T-helper 2 cell treated with Interferon-gamma antibody and Interleukin-4, amounts not matched to agents 100 ng/mL and 5 ng/mL, for 36 hours (primary cell): ENCODE data around the gene OR2T35. TPM values are rescaled to one million over a fixed set of nuclear protein-coding genes. Genes with fewer than 3 reads are reported as not detected.
"Not testable (repeated sequence)": the region's sequence is repeated elsewhere in the genome, so short reads cannot be mapped to it uniquely, and the experiment has no call there.

ENCODE experiments used
- intact Hi-C: fragments of 100-400 bp; cut with micrococcal nuclease; formaldehyde crosslinking; loops from one replicate; pipeline ENCODE4 v1.15.1; 2023
- total RNA-seq: library from RNA; stranded (reverse); gene quantifications from 2 replicates; pipeline ENCODE4 v1.2.3, GENCODE V29; 2022

Gene OR2T35, protein sequence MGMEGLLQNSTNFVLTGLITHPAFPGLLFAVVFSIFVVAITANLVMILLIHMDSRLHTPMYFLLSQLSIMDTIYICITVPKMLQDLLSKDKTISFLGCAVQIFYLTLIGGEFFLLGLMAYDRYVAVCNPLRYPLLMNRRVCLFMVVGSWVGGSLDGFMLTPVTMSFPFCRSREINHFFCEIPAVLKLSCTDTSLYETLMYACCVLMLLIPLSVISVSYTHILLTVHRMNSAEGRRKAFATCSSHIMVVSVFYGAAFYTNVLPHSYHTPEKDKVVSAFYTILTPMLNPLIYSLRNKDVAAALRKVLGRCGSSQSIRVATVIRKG
- total RNA-seq, result not detected in 2 replicates

DNA sequence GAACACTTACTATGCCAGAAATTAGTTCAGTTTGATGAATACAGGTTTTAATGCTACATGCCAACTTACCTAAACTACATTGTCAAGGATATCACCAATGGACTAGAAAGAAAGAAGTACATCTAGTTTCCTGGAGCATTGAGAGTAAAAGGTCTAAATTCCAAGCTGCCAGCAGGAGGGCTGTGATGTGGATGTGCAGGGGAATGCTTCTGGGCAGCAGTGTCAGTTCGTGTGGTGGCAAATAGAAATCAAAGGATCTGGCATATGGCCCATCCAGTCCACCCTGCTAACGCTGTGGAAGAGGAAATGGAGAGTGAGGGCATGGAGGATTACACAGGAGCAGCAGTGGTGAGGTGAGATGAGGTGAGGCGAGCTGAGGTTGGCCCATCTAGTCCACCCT is at the start of gene OR2T35:
Gene OR2T35 (minus strand): TSS at position 101 of the 400 bp plus-strand sequence. CDS start 6,020 bp downstream, outside the sequence.
- intact Hi-C loops, result not testable (repeated sequence)

DNA sequence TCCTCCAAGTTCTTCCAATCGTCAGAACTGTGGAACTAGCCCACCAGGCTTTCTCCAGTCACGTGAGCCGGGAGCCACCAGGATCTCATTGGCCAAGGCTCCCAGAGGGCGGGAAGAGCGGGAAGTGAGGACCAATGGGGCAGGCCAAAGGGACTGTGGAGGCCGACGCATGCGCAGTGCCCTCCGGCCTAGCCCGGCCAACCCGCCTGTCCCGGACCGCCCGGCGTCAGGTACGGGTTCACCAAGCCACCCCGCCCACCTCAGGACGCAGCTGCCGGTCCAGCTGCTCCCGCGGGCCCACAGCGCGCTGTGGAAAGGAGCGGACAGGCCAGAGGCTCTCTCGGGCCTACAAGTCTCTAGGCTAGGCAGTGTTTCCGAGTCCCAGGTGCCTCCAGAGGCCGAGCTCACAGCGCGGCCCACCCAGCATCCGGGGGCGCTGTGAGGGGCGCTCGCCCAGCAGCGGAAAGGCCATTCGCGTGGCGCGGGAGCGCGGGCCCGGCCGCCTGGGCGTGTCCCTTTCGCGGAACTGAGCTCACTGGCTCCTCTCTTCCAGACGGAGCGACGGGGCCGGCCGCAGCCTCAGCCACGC is 46.6 kb upstream of the OR2T35 start:
- intact Hi-C loops, result no loop called here

DNA sequence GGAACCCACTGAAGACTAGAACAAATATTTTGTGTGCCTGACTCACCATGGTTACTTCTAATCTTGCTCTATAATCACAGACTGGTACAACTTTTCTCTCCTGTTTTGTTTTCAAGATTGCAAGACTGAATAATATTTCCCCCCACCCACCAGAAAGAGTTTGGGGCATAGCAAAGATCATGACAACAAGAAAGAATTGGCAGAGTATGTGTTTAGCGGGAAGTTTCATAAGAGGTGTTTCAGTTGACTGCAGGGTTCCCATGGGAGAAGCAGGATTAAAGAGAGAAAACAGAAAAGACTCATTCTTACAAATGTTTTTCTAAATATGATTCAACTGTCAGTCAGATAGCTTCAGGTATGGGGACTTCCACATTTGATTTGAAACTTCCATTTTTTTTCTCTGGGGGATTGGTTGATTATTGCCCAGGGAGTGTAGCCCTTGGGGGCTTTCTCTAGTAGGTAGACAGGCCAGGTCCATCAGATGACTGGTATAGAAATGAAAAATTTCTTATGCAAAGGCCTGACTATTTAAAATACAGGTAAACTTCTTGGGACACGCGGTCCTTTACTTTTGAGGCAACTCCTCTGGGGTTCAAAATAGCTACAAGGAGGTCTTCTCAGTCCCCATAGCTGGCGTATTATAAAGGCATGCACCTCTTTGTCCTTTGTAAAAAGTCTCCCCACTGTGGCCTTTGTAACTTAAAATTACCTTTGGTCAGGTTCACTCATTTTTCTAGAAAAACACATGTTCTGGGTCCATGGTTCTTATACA is 43.6 kb upstream of the OR2T35 start:
- intact Hi-C loops, result loop anchor here (5.0 kb wide), 1 partner anchor 119 kb away; no protein-coding TSS in a partner anchor

DNA sequence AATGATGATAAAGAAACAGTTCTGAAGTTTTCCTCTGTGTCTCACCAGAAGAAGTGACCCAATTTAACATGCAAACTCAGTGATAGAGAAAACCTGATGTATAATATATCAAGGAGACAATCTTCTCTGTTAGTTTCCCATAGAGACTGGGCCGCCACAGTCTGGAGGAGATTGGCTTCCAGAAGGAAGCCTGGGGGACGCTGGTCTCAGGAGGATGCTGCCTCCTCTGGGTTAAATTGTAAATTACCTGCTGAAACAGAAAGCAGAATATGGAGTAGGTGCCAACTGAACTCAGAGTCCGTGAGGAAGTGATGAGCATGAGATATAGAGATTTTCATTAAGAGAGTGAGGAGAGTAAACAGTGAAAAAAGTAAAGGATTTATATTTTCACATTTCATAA is 41.7 kb upstream of the OR2T35 start:
- intact Hi-C loops, result loop anchor here (1.0 to 5.0 kb wide), 2 partner anchors 120 to 283 kb away; no protein-coding TSS in a partner anchor

DNA sequence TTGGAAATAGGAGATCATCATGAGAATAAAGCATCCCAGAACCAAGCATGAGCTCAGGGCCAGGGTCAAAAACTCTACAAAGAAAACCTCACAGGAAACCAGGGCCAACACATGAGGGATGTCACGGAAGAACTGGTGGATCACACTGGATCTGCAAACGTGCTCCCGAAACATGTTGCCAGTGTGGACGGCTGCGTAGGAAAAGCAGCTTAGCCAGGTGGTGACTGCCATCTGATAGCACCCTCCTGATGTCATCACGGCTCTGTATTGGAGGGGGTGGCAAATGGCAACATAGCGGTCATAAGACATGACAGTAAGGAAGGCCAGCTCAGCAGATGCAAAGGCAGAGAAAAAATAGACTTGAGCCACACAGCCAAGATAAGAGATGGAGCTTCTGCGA is 36.6 kb upstream of the OR2T35 start:
- intact Hi-C loops, result no loop called here

DNA sequence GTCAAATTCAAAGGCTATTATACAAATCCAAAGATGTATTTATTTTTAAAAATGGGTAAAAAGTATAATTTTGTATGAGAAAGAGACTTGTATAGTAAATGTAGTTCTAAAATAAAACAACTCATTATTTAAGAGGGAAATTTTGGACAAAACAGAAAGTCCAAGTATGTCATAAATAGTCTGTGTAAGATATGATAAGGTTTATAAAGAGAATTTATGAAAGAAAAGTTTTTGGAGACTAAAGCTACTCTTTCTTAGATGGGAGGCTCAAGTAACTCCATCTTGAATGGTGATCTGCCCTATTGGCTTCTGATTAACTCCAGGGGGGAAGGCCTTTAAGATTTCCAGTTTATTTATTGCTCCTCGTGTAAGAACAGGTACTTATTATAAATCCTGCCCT is 24.9 kb upstream of the OR2T35 start:
- intact Hi-C loops, result no loop called here

DNA sequence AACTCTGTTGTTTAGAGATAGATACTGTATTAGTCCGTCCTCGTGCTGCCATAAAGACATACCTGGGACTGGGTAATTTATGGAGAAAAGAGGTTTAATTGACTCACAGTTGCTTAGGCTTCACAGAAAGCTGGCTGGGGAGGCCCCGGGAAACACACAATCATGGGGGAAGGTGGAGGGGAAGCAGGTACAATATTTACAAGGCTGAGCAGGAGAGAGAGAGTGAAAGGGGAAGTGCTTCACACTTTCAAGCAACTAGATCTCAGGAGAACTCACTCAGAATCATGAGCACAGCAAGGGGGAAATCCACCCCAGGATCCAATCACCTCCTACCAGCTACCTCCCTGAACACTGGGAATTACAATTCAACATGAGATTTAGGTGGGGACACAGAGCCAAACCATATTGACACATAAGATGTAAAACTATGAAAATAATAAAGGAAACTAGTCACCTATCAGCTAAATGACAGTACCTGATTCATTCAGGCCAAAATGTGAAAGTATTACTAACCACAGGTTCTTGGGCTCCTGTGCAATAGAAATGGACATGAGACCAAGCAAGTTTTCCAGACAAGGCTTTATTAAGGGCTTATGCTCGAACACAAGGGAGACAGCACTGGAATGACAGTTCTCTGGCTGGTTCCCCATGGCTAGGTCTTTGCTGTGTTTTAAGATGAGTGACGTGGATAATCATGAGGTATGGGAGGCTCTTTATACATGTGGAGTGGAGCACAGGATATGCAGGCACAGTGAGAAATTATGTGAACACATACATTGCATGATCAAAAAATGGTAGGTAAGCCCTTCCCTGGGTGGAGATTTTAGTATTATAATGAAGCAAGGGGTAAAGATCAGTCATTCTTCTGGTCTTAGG is 18.6 kb upstream of the OR2T35 start:
- intact Hi-C loops, result not testable (repeated sequence)

DNA sequence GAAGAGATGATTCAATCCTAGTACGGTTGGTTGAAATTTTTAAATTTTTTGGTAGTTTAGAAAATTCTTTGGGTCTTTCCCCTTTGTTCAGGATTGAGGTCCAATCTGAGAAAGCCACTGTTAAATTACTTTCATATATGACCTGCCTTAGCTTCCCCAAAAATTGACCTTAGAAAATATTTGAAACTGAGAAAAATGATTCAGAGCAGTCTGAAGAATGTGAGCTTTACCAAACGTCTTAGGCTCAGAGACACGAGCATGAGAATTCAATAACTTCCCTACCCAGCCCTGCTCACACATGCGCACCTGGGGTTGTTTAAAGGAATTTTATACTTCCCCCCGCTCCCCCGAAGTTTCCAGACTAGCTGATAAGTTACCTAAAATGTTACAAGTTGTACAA is 11.7 kb upstream of the OR2T35 start:
- intact Hi-C loops, result not testable (repeated sequence)

DNA sequence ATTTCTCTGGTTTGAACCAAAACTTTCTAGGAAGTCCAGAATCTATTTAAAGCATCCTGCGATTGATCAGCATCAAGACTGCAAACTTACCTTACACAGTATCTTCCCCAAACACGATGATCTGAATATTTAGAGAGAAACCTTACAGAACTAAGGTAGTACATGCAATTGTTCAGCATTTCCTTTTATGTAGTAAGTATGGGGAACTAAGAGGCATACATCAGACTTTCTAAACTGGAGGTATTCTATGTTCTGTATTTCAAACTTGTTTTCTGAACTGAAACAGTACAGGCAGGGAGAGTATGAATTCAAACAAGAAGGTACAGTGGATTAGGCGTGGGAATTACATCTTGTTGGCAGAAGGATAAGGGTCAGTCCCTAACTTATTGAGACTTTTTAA is 10.3 kb upstream of the OR2T35 start, which contains the start of gene OR2T27:
Gene OR2T27 (minus strand): TSS at position 175 of the 400 bp plus-strand sequence. CDS start 4,644 bp downstream, outside the sequence.
- intact Hi-C loops, result not testable (repeated sequence)

DNA sequence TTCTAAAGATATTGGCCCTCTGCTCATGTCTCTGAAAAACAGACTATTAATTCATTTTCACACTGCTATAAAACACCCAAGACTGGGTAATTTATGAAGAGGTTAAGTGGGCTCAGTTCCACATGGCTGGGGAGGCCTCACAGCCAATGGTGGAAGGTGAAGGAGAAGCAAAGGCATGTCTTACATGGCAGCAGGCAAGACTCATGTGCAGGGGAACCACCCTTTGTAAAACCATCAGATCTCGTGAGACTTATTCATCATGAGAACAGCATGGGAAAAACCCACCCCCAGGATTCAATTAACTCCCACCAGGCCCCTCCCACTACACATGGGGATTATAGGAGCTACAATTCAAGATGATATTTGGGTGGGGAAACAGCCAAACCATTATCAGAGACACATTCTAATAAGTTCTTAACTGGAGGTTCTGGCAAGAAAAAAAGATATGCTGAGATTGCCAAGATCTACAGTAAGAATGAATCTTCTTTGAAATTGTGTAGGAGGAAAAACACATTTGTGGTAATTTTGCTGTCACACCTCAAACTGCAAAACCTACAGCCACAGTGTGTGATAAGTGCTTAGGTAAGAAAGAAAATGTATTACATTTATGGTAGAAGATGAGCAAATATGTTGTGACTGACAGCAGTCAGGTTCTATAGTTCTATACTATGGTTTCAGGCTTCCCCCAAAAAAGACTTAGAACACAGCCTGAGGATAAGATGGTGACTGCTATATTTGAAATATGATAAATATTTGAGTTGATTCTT is 3.9 kb upstream of the OR2T35 start:
- intact Hi-C loops, result not testable (repeated sequence)

DNA sequence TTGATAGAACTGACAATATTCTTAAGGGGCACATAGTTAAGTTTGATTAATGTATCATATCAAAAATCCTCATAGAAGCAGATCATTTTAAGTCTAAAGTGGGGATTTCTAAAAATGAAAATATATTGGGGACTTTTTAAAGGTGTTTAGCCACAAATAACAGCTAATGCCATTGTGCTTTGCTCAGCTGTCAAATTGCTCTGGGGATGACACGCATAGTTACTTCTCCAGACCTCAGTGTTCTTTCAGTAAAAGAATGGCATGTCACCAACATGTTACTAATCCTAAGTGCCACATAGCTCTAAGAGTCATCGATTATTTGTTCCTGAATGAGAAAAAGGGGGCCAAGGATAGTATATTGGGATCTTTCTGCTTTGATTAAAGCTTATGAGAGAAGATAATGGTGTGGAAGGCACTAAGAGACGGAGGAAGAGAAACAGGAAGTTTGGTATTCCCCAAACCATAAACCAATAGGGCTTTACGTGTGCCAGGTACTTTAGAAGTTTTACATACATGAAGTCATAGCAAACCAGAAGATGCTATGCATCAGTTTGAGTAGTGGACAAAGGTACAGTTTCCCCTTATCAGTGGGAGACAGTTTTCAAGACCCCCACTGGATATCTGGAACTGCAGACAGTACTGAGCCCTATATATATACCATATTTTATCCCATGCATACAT is 2.0 kb downstream of the OR2T35 start:
- intact Hi-C loops, result not testable (repeated sequence)

DNA sequence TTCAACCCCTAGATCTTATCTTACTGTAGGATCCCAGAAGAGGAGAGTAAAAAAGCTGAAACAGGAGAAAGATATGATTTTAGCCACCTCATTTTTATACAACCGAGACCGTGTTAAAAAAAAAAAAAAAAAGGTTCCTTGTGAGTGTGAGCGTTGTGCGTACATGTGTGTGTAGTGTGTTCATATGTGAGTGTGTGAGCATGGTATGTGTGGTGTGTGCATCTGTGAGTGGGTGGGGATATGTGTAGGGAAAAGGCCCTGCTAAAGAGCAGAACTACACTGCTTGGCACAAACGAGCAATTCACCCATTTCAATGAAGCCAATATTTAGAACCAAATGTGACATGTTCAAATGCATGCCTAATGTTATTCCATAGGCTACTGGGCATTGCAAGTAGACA is 3.5 kb downstream of the OR2T35 start:
- intact Hi-C loops, result not testable (repeated sequence)

DNA sequence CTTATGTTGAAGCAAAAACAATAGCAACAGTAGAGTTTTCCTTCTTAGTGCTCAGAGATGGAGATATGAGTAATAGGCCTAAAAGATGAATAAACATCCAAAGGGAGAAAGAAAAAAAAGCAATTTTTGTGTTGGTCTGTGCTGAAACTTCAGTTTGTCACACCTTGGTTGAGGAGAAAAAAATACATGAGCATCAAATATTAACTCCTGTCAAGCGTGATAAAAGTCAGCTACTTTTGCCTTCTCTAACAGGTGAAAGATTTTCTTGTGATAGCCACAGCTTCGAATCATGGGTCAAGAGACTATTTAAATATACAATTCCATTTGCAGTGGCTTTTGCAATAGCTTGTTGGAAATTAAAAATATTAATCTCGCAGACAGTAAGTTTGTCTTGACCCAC is 4.2 kb downstream of the OR2T35 start:
- intact Hi-C loops, result not testable (repeated sequence)

DNA sequence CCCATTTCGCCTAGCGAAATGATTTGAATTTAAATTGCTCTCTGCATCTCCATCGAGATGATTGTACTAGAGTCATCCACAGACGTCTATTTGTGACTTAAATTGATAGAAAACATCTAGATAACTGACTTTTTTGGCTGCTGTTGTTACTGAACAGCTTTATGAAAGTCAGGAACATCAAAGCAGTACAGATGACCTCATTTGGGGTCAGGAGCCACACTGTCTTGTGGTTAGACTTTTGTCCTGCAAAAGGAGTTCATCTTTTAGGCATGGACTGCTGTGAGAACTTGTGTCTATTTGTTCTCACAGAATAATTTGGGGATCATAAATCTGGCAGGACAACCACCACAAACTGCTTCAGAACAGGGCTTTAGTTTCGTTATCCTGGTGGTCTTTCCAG is 5.4 kb downstream of the OR2T35 start:
- intact Hi-C loops, result not testable (repeated sequence)

DNA sequence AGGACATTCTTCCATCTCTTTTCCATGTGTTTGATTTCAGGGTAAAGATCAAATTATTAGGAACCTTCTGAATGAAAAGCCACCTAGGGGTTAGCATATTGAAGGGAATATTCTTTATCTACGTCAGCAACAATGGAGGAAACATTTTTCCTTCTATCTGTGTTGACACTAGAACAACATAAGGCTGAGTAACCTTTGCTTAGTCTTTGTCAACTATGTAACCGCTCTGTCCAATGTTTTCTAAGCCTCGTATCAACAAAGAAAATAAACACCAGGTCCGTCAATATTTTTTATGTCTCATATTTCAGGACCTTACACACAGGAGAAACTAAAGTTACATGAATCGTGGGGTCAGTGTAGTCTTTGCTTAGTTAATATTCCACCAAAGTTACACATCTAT is 8.5 kb downstream of the OR2T35 start:
- intact Hi-C loops, result not testable (repeated sequence)

DNA sequence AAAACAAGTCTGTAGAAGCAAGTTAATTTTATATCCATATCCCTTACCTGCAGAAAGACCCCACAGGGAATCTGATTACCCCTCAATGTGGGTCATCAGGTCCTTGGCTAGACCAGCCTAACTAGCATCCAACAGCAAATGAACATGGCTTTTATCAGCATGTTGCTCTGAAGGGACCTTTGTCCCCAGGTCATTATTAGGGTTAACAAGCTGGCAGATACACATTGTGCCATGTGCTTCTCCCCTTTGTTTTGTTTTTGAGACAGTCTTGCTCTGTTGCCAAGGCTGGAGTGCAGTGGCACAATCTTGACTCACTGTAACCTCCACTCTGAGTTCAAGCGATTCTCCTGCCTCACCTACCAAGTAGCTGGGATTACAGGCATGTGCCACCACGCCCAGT is 10.1 kb downstream of the OR2T35 start, which contains the start of gene OR2T11:
Gene OR2T11 (minus strand): TSS at position 101 of the 400 bp plus-strand sequence. CDS start 7,963 bp downstream, outside the sequence.
- intact Hi-C loops, result not testable (repeated sequence)

DNA sequence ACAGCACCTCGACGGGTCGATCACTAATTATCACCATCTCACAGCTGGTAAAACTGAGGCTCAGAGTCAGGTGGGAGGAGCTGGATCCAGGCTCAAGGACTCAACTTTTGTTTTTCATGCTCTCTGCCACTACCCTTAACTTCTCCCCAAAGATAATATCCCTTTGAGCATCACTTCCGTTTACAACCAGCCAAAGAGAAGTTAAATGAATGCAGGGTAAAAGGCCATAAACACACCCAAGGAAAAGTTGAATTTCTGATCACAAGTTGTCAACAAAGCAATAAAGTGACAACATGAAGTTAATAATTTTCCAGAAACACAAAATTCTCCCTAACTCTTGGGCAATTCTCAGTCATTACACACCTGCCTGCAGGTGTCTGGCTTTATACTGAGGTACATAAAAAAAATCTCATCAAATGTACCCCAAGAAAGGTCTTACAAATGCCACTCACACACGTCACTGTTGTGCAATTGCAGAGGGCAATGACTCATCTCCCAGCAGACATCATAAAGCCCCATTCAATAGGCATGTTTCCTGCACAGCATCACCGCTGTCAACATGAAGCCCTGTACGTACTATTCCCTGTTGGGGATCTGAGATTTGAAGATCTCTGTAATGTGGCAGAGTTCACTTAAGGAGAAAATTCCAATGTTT is 13.6 kb downstream of the OR2T35 start:
- intact Hi-C loops, result no loop called here

DNA sequence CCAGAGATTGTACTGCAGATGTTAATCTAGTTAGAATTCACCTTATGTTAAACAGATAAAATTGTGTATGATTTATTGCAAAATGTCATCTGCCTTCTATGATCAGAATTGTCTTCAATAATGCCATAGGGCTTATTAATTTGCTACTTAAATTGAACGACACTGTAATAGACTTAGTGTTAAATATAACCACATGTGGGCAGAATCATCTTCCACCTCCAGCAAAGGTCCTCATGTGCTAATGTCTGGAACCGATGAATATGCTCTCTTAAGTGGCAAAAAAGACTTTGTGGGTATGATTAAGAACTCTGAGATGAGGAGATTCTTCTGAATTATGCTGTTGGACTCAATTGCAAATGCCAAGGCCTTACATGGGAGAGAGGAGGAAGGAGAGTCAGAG is 14.5 kb downstream of the OR2T35 start:
- intact Hi-C loops, result no loop called here
